Stomach (tissue), 9 donors: ENCODE results near the gene CALHM2. TPM values are rescaled to one million over a fixed set of nuclear protein-coding genes. Genes with fewer than 3 reads are reported as not detected.

Experiments
- DNase-seq, 2 donors: peaks; one replicate each; pipeline versions ENCODE4 v3.0.0 to v3.0.0-alpha.2; 2013 to 2019
- H3K27ac ChIP-seq, 5 donors: fragments of 200-600 bp in 4 of 5; sonication (generic) in 4 of 5; one replicate each; pipeline ENCODE4 v1.5.1; 2013 to 2019; ENCODE audit warnings: mild to moderate bottlenecking in 1 of 5, moderate library complexity in 1 of 5
- H3K27me3 ChIP-seq, 3 donors: fragments of 200-600 bp; sonication (generic); one replicate each; pipeline ENCODE4 v1.5.1; 2017 to 2019; ENCODE audit warnings: mixed run types in 1 of 3
- H3K36me3 ChIP-seq, 4 donors: fragments of 200-600 bp; sonication (generic); 1 replicate in 3 of 4; 2 replicates in 1 of 4; pipeline ENCODE4 v1.5.1; 2016 to 2019
- H3K4me1 ChIP-seq, 4 donors: fragments of 200-600 bp; sonication (generic); one replicate each; pipeline ENCODE4 v1.5.1; 2016 to 2019
- H3K4me3 ChIP-seq, 4 donors: fragments of 200-600 bp; sonication (generic) in 3 of 4; one replicate each; pipeline ENCODE4 v1.5.1; 2016 to 2019; ENCODE audit warnings: mild to moderate bottlenecking in 1 of 4
- H3K9me3 ChIP-seq, 4 donors: fragments of 200-600 bp; sonication (generic); one replicate each; pipeline ENCODE4 v1.5.1; 2016 to 2019
- EP300 ChIP-seq: sonication (generic); formaldehyde crosslinking; IDR thresholded peaks from one replicate; pipeline ENCODE4 v1.6.1; 2017; ENCODE audit warnings: antibody characterized with exemption
- POLR2A ChIP-seq, 4 donors: fragments of 450-650 bp; IDR thresholded peaks; one replicate each; pipeline ENCODE4 v1.6.1; 2016; ENCODE audit warnings: antibody characterized with exemption in 4 of 4, control low read depth in 2 of 4, mild to moderate bottlenecking in 1 of 4, moderate library complexity in 1 of 4
- POLR2AphosphoS5 ChIP-seq, 3 donors: sonication (generic); formaldehyde crosslinking; IDR thresholded peaks; one replicate each; pipeline ENCODE4 v1.6.1; 2016; ENCODE audit warnings: antibody characterized with exemption in 3 of 3
- WGBS, 5 donors: extraction: QIAGEN DNeasy Blood & Tissue Kit in 3 of 5; methylation state at CpG; one replicate each; pipeline versions ENCODE4 v1.1.5 to v1.1.7; 2013 to 2018; 5-methylcytosine and 5-hydroxymethylcytosine counted together
- intact Hi-C: fragments of 100-400 bp; cut with DNase I; formaldehyde crosslinking; loops from one replicate; pipeline ENCODE4 v1.15.1; 2023; ENCODE audit warnings: low total_unique reads
- polyA plus RNA-seq, 3 donors: library from polyadenylated mRNA; stranded (reverse); fragments of 200-250 nt; gene quantifications; one replicate each; pipeline ENCODE4 v1.2.3, GENCODE V29; 2013
- total RNA-seq, 5 donors: library from RNA; depleted of rRNA; stranded (reverse); fragments of >200 nt; gene quantifications; one replicate each; pipeline versions ENCODE4 v1.1.0 to v1.2.3, GENCODE V29; 2014 to 2016
- TF ChIP-seq, protein P1 (sequence below), 7 experiments: fragments of 450-650 bp in 4 of 7; fragments of 200-600 bp in 3 of 7; sonication (generic) in 3 of 7; IDR thresholded peaks; one replicate each; pipeline ENCODE4 v1.5.1; 2016 to 2019; ENCODE audit warnings: antibody characterized with exemption in 7 of 7, control low read depth in 2 of 7, mild to moderate bottlenecking in 1 of 7
- donor health status: healthy with polysubstance abuse.
- donor health status: Bipolar disorder and iron deficiency.
- donor health status: healthy.

Gene CALHM2
- total and polyA plus RNA-seq, 8 donors, result 1.8 to 30.1 (median 9.5) TPM

DNA sequence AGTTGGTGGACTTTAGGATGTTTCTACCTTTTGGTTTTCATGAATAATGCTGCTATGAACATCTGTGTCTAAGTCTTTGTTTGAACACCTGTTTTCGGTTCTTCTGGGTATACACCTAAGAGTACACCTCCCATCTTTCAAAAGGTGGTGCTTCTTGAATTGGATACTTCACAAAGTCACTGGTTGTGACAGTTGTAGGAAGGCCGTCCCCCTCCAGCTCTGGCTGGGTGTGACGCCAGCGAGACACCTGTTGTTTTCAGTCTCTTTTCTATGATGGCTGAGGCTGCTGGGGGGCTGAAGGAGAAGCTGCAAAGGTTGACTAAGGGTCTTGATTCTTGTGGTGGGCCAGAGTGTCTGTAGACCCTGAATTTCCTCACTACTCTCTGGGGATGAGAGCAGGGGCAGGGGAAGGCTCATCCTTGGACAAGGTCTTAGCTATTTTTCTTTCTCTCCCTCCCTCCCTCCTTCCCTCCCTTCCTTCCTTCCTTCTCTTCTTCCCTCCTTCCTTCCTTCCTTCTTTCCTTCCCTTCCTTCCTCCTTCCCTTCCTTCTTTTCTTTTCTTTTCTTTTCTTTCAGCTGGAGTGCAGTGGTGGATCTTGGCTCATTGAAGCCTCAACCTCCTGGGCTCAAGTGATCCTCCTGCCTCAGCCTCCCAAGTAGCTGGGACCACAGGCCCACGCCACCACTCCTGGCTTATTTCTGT, 46.9 kb upstream of the CALHM2 start:
- no peak overlapping the region for H3K4me3 ChIP-seq
- TF ChIP-seq EP300 (no peak), POLR2A (IDR thresholded peaks at IDR 0.05) (no peak), POLR2AphosphoS5 (IDR thresholded peaks at IDR 0.05) (no peak)
- TF ChIP-seq, protein P1, sequence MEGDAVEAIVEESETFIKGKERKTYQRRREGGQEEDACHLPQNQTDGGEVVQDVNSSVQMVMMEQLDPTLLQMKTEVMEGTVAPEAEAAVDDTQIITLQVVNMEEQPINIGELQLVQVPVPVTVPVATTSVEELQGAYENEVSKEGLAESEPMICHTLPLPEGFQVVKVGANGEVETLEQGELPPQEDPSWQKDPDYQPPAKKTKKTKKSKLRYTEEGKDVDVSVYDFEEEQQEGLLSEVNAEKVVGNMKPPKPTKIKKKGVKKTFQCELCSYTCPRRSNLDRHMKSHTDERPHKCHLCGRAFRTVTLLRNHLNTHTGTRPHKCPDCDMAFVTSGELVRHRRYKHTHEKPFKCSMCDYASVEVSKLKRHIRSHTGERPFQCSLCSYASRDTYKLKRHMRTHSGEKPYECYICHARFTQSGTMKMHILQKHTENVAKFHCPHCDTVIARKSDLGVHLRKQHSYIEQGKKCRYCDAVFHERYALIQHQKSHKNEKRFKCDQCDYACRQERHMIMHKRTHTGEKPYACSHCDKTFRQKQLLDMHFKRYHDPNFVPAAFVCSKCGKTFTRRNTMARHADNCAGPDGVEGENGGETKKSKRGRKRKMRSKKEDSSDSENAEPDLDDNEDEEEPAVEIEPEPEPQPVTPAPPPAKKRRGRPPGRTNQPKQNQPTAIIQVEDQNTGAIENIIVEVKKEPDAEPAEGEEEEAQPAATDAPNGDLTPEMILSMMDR (IDR thresholded peaks at IDR 0.05), result no peak
- H3K36me3 ChIP-seq, result no peaks in the 10 kb centered on the region
- H3K4me1 ChIP-seq, result peaks cover 5 to 8% (median 7%) of the 10 kb centered on the region in 4 donors
- intact Hi-C loops, result no loop called here
- H3K27ac ChIP-seq, result no peak overlapping the region
- WGBS, 5 donors, result 68 to 89% (median 74%) methylated on average over 5 of the region's 5 CpGs
- no peaks in the 10 kb centered on the region for H3K9me3 ChIP-seq
- no peak for DNase-seq
- H3K27me3 ChIP-seq, result peaks cover 5 to 51% (median 22%) of the 10 kb centered on the region in 3 donors

DNA sequence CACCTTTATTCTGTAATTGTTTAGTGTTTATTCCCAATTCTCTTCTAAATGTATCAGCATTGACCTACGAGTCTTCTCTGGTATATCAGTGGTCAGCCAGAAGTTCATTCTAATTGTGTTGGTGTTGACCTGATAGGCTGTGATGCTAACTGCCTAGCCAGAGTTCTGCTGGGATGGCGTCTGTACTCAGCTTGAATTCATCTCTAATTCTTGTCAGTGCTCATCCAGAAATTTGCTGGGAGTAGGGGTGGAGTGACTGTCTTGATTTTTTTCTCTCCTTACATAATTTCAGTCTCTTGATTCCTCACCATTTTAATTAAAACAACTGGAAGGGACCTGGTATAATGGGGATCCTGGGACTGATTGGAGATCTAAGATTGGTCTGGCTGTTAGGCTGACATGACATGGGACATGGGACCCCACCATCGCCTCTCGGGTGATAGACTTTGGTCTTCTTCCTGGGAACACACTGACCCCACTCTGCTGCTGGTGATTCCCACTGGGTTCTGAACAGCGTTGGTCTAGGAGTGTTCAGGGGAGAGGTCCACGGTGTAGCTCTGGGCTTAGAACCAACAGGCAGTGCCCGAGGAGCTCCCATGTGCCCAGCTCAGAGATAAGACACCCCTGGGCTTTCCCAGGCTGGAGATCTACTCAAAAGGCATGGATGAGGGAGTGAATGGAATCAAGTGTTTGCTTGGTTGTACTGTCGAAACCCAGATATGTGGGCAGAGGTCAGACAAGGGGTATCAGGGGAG, 45.2 kb upstream of the CALHM2 start:
- intact Hi-C loops, result no loop called here
- peaks cover 16 to 22% (median 19%) of the 10 kb centered on the region in 4 donors for H3K4me1 ChIP-seq
- H3K27me3 ChIP-seq, result peaks cover 10 to 69% (median 39%) of the 10 kb centered on the region in 3 donors
- no peaks in the 10 kb centered on the region for H3K9me3 ChIP-seq
- no peak overlapping the region for H3K27ac ChIP-seq
- no peaks in the 10 kb centered on the region for H3K36me3 ChIP-seq
- 70 to 84% (median 74%) methylated on average over 8 of the region's 8 CpGs for WGBS, 5 donors
- no peak for TF ChIP-seq EP300
- no peak overlapping the region for H3K4me3 ChIP-seq
- DNase-seq, result no peak

DNA sequence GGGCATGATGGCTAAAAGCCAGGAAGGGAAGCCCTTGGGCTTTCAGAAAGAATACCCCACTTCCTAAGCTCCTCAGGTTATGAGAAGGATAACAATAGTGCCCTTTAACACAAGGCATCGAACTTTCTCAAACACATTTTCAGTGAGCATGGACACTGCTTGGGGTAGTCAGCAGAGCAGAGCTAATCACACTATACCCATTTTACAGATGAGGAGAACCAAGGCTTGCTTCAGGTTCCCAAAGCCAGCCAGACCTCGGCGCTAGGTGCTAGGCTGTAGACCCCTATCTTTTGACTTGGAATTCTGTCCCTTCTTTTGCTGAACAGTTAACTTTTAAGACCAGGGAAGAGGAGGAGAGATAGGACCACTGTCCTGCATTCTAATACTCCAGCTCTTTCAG, 43.2 kb upstream of the CALHM2 start:
- 80 to 94% (median 90%) methylated on average over 3 of the region's 3 CpGs for WGBS, 5 donors
- H3K4me3 ChIP-seq, result no peak overlapping the region
- no peak overlapping the region for H3K27ac ChIP-seq
- intact Hi-C loops, result no loop called here
- TF ChIP-seq EP300 (no peak), POLR2A (IDR thresholded peaks at IDR 0.05) (no peak), POLR2AphosphoS5 (IDR thresholded peaks at IDR 0.05) (no peak)
- TF ChIP-seq, protein P1 (IDR thresholded peaks at IDR 0.05), result no peak
- H3K9me3 ChIP-seq, result no peaks in the 10 kb centered on the region
- H3K4me1 ChIP-seq, result peaks cover 16 to 26% (median 19%) of the 10 kb centered on the region in 4 donors
- peaks cover 10 to 62% (median 39%) of the 10 kb centered on the region in 3 donors for H3K27me3 ChIP-seq
- H3K36me3 ChIP-seq, result no peaks in the 10 kb centered on the region
- no peak for DNase-seq

DNA sequence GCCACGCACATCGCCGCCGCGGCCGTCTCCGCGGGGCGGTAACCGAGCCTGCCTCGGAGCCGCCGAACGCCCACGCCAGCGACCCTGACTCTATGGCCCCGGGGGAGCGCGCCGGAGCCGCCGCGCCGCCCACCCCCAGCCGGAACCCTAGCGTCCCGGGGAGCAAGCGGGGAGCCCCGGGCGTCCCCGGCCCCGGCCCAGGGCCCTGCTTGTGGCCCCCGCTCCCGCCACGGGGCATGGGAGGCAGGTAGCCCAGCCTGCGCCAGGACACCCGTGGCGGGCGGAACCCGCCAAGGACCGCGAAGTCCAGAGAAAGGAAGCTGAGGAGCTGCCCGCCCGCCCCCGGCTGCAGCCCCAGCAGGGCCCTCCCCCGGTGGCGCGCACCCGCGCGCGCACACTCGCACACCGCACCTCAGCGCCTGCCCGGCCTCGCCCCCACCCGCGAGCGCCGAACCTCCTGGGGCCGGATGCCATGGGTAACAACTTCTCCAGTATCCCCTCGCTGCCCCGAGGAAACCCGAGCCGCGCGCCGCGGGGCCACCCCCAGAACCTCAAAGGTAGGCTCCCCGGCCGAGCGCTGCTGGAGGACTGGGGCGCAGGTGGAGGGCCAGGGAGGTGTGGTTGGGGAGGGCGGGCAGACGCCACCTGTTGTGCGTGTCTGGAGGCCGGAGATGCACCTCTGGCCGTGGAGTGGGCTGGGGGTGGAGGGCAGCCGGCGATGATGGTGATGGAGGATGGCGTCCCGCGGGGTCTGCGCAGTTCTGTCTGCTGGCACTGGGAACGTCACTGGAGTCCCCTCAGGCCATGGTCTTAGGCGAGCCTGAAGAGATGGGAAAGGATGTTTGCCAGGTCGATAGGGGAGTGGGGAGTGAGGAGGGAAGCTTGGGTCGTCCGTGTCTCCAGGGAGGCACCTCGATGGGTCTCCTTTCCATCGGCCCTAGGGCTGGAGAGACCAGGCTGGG, 42.0 kb upstream of the CALHM2 start:
- Histone ChIP-seq H3K9me3 (no peaks in the 10 kb centered on the region), H3K27me3 (peaks cover 10 to 53% (median 34%) of the 10 kb centered on the region in 3 donors), H3K36me3 (no peaks in the 10 kb centered on the region), H3K27ac (peak overlapping the region in 1 of 5 donors; percentile 29), H3K4me3 (peak overlapping the region; percentile 53 to 84 (median 72)), H3K4me1 (peaks cover 16 to 26% (median 19%) of the 10 kb centered on the region in 4 donors)
- DNase-seq, result peak in 1 of 2 donors; percentile 79
- intact Hi-C loops, result no loop called here
- WGBS, 5 donors, result 1 to 11% (median 3%) methylated on average over 11 to 91 of the region's 92 CpGs
- TF ChIP-seq, protein P1 (IDR thresholded peaks at IDR 0.05), result no peak
- no peak for TF ChIP-seq POLR2A (IDR thresholded peaks at IDR 0.05)
- TF ChIP-seq POLR2AphosphoS5 (IDR thresholded peaks at IDR 0.05), result no peak
- no peak for TF ChIP-seq EP300
